HG03045 (cell line): ENCODE measurements around the gene B9D1.

Experiments
- ATAC-seq: cut with Tn5 transposase; IDR thresholded peaks from one replicate; pipeline ENCODE4 v1.9.1; 2021; ENCODE audit warnings: mild to moderate bottlenecking, moderate library complexity; ENCODE audit not compliant: unreplicated experiment

Gene B9D1

GRCh38 chr17:19388791-19389785, 26.6 kb upstream of the B9D1 start:
- ATAC-seq = no peak

- ATAC-seq = no peak
Measured at GRCh38 chr17:19387921-19388521, 25.5 kb upstream of the B9D1 start.

GRCh38 chr17:19386974-19387920, 24.7 kb upstream of the B9D1 start, which contains the start of gene MFAP4:
TSS of gene MFAP4 (minus strand) at chr17:19387190. CDS start at chr17:19387155, 35 bp downstream.
- no peak for ATAC-seq

- no peak for ATAC-seq
Measured at GRCh38 chr17:19386051-19386929, 23.8 kb upstream of the B9D1 start.

GRCh38 chr17:19385521-19385983, 23.0 kb upstream of the B9D1 start:
- no peak for ATAC-seq

GRCh38 chr17:19384723-19385391, 22.3 kb upstream of the B9D1 start:
- no peak for ATAC-seq

GRCh38 chr17:19383681-19384470, 21.4 kb upstream of the B9D1 start:
- no peak for ATAC-seq

GRCh38 chr17:19382531-19383444, 20.3 kb upstream of the B9D1 start:
- no peak for ATAC-seq

GRCh38 chr17:19381741-19382444, 19.4 kb upstream of the B9D1 start:
- no peak for ATAC-seq

GRCh38 chr17:19381361-19381740, 18.8 kb upstream of the B9D1 start:
- no peak for ATAC-seq

- no peak for ATAC-seq
Measured at GRCh38 chr17:19380481-19381301, 18.2 kb upstream of the B9D1 start.

GRCh38 chr17:19379361-19380065, 17.0 kb upstream of the B9D1 start:
- no peak for ATAC-seq

GRCh38 chr17:19378416-19379360, 16.2 kb upstream of the B9D1 start, which contains the start of gene MAPK7:
TSS of gene MAPK7 (plus strand) at chr17:19378498. CDS start at chr17:19378901, 403 bp downstream.
- peak; percentile 2 for ATAC-seq
